Measurements from ENCODE around the gene UFC1.
A peak's percentile ranks its signal among the peaks of the same experiment; 100 is the strongest.

UFC1 gene

GRCh38 chr1:161196111-161196510 lies 42.3 kb downstream of the UFC1 start:
- no peak for FAIRE-seq

GRCh38 chr1:161196521-161197451 lies 43.0 kb downstream of the UFC1 start:
- no peak for FAIRE-seq

DNA sequence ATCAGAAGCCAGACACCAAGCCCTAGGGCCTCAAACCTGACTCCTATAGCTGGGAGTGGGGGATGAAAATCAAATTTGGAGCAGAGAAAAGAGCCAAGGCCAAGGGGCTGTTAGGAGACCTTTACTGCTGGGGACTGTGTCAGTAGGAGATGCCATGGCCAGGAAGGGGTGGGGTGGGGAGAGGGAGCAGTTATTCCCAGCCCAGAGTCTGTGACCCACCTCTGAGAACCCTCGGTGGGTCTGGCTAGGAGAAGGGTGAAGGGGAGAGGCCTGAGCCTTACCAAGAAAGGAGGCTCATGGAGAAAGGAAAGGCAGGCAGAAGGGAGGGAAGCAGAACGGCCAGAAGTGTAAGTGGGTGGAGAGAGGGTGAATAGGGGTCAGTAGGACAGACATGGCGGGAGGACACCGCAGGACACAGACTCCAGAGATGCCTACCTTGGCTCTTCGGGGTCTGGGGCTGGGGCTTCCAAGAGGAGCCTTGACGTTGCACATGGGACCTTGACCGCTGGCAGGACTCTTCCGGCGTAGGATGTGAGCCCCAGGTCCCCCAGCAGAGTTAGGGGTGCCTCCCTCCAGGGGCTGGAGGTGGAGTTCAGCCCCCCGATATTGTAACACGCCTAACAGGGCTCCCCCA lies 43.9 kb downstream of the UFC1 start:
- FAIRE-seq: no peak

GRCh38 chr1:161198194-161198896 lies 44.6 kb downstream of the UFC1 start:
- FAIRE-seq: no peak

GRCh38 chr1:161198897-161199431 lies 45.2 kb downstream of the UFC1 start, which contains the start of gene ADAMTS4:
ADAMTS4 (minus strand) TSS chr1:161199054; CDS start chr1:161198627, 427 bp downstream.
- no peak for FAIRE-seq

GRCh38 chr1:161199506-161200139 lies 45.8 kb downstream of the UFC1 start:
- FAIRE-seq: no peak

GRCh38 chr1:161200421-161200991 lies 46.7 kb downstream of the UFC1 start:
- FAIRE-seq: no peak

DNA sequence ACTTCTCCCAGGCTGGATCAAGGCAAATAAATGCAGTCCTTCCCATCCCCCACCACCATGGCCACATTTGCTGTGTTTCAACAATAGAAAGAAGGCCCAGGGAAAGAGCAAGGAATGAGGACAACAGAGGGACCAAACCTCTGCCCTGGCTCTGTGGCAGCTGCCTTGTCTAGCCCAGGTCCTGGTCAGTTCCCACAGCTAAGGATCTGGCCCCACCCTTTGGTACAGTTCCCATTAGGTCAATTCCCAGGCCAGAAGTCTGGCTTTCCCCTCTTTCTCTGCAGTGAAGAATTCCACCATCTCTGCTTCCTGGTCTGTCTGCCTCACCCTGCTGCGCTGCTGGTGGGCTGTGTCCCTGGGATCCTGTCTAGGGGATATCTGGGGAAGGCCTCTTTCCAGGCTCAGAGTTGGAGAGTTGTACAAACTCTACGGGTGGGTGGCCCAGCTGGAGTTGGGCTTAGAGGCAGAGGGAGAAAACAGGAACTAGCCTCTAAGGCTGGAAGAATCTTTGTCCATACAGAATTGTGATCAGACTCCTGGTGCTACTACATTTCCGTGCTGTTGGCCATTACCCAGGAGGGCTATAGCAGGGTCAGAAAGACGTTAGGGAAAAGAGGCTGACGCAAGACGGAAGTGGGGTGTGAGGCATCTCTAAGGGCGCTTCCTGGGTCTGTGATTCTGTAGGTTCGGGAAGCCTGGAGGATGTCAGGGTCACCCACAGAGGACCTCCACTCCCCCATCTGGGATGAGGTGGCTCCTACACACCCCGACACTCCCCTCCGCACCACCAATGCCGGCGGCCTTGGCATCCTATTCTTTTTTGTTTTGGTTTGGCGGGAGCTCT lies 47.4 kb downstream of the UFC1 start:
- FAIRE-seq: no peak

- FAIRE-seq: peak; percentile 97
These were observed 48.3 kb downstream of the UFC1 start, which contains the start of gene NDUFS2 for GRCh38 chr1:161201836-161202712. NDUFS2 (plus strand) TSS chr1:161202367; CDS start chr1:161202386, 19 bp downstream.

DNA sequence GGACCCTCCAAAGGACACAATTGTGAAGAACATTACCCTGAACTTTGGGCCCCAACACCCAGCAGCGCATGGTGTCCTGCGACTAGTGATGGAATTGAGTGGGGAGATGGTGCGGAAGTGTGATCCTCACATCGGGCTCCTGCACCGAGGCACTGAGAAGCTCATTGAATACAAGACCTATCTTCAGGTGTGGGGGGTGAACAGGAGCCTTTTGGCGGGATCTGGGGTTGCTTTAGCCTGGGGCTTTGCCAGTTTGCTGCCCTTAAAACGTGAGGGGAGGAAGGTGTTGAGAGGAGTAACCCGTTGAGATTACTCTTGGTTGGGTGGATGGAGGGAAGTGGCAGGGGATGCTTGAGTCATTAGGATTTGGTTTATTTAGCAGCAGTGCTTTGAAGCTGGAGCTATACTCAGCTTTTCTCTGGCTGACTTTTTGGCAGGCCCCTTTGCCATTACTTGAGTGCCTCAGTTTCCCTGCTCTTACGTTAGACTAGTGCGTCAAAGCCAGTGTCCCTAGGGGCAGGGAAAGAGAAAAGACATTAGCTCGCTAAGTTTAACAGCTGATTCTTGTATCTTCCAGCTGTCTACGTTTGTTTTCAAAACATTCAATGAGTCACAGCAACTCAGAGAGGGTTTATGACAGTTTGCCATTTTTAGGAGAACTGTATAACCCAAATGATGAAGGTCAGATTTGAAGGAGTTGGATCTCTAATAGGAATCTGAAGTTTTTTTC lies 52.8 kb downstream of the UFC1 start:
- no peak for FAIRE-seq

DNA sequence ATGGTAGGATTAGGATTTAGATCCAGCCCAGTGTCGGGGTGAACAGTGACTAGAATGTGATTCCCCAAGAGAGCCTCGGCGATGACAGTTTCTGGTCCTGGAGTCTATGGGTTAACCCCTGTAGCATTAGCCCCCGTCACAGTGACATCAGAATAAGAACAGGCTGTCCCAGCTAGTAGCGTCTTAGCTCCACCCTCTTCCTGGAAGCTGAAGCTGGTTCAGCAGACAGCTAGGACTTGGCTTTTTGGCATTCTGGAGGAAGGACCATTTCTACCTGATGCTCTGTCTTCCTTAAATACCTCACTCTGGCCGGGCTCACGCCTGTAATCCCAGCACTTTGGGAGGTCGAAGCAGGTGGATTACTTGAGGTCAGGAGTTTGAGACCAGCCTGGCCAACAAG lies 53.4 kb downstream of the UFC1 start:
- FAIRE-seq: no peak

All from G401.6 (cell line).